SK-N-SH (cell line): ENCODE data around the gene RAI14. TPM values are rescaled to one million over a fixed set of nuclear protein-coding genes. Genes with fewer than 3 reads are reported as not detected.

ENCODE experiments used
- CTCF ChIA-PET: fragments of 300-600, 350-600 bp; formaldehyde crosslinking; extraction: SDS; loops from one replicate; lab custom pipeline; 2021; lab: Yijun Ruan, JAX
- POLR2A ChIA-PET: fragments of 350-600 bp; sonication (Branson Sonifier 250); formaldehyde crosslinking; extraction: SDS; loops from one replicate; lab custom pipeline; 2020; ENCODE audit warnings: antibody characterized with exemption, inconsistent platforms; lab: Yijun Ruan, JAX
- DNase-seq: peaks from one replicate; pipeline ENCODE4 v3.0.0; 2012
- H2AFZ ChIP-seq: fragments of 200-600 bp; sonication (generic); 2 replicates; pipeline ENCODE4 v1.8.1; 2016; ENCODE audit warnings: antibody characterized with exemption, mild to moderate bottlenecking, low read depth
- H3F3A ChIP-seq: fragments of 200-600 bp; sonication (generic); replicated peaks from 2 replicates; pipeline ENCODE3; 2016; ENCODE audit warnings: antibody characterized with exemption, mild to moderate bottlenecking; ENCODE audit not compliant: insufficient read depth
- H3K27ac ChIP-seq, 2 experiments: fragments of 200-500 bp in 1 of 2; fragments of 200-600 bp in 1 of 2; sonication (Bioruptor generic) in 1 of 2; sonication (generic), shearing (Covaris generic) in 1 of 2; 2 replicates each; pipeline versions ENCODE4 v1.5.1 to v1.6.1; 2014 to 2016; ENCODE audit warnings: low read depth in 2 of 2, inconsistent platforms in 1 of 2, low read length in 1 of 2, mild to moderate bottlenecking in 1 of 2, mixed read lengths in 1 of 2
- H3K27me3 ChIP-seq: fragments of 200-600 bp; sonication (generic), shearing (Covaris generic); 2 replicates; pipeline ENCODE4 v1.6.1; 2016; ENCODE audit warnings: mixed run types; ENCODE audit not compliant: insufficient read depth
- H3K36me3 ChIP-seq, 2 experiments: fragments of 200-500 bp in 1 of 2; fragments of 200-600 bp in 1 of 2; sonication (Bioruptor generic) in 1 of 2; sonication (generic) in 1 of 2; replicated peaks in 1 of 2; 2 replicates each; pipeline versions ENCODE3 to v1.5.1; 2014 to 2016; ENCODE audit warnings: low read length in 1 of 2, mild to moderate bottlenecking in 1 of 2; ENCODE audit not compliant: insufficient read depth in 2 of 2, control insufficient read depth in 1 of 2
- H3K4me1 ChIP-seq, 2 experiments: fragments of 200-500 bp in 1 of 2; fragments of 200-600 bp in 1 of 2; sonication (Bioruptor generic) in 1 of 2; sonication (generic), shearing (Covaris generic) in 1 of 2; 2 replicates each; pipeline versions ENCODE4 v1.5.1 to v1.6.1; 2014 to 2016; ENCODE audit warnings: low read depth in 1 of 2, low read length in 1 of 2, mixed run types in 1 of 2; ENCODE audit not compliant: insufficient read depth in 2 of 2, control insufficient read depth in 1 of 2
- H3K4me2 ChIP-seq: fragments of 200-600 bp; sonication (generic), shearing (Covaris generic); 2 replicates; pipeline ENCODE4 v1.6.1; 2017; ENCODE audit warnings: mixed run types
- H3K4me3 ChIP-seq, 2 experiments: fragments of 200-500 bp in 1 of 2; fragments of 200-600 bp in 1 of 2; sonication (Bioruptor generic) in 1 of 2; sonication (generic), shearing (Covaris generic) in 1 of 2; 2 replicates each; pipeline versions ENCODE4 v1.5.1 to v1.8.1; 2014 to 2016; ENCODE audit warnings: low read depth in 2 of 2, inconsistent platforms in 1 of 2, low read length in 1 of 2, mild to moderate bottlenecking in 1 of 2, mixed read lengths in 1 of 2, moderate library complexity in 1 of 2
- H3K79me2 ChIP-seq: fragments of 200-600 bp; sonication (generic); 2 replicates; pipeline ENCODE4 v1.8.1; 2017; ENCODE audit warnings: mild to moderate bottlenecking; ENCODE audit not compliant: insufficient read depth
- H3K9ac ChIP-seq: fragments of 200-600 bp; sonication (generic); 2 replicates; pipeline ENCODE4 v1.6.1; 2017; ENCODE audit warnings: mixed run types
- H3K9me2 ChIP-seq: fragments of 200-600 bp; sonication (generic); 2 replicates; pipeline ENCODE4 v1.6.1; 2017; ENCODE audit warnings: mixed run types
- H3K9me3 ChIP-seq: fragments of 200-600 bp; sonication (generic); 2 replicates; pipeline ENCODE4 v1.6.1; 2017; ENCODE audit warnings: mixed run types, mild to moderate bottlenecking, moderate library complexity
- H4K20me1 ChIP-seq: fragments of 200-600 bp; sonication (generic); 2 replicates; pipeline ENCODE4 v1.6.1; 2017; ENCODE audit warnings: mild to moderate bottlenecking, mixed run types; ENCODE audit not compliant: insufficient read depth
- ELF1 ChIP-seq: IDR thresholded peaks from 2 replicates; pipeline ENCODE4 v1.4.0; 2012
- EP300 ChIP-seq, 2 experiments: IDR thresholded peaks; 2 replicates each; pipeline versions ENCODE4 v1.4.0 to v1.6.1; 2012; ENCODE audit warnings: borderline replicate concordance in 1 of 2, low read depth in 1 of 2, low read length in 1 of 2
- EZH2phosphoT487 ChIP-seq: fragments of 200-600 bp; sonication (generic); IDR thresholded peaks from 2 replicates; pipeline ENCODE4 v1.6.1; 2017; ENCODE audit warnings: low read depth, mixed run types, mild to moderate bottlenecking, antibody characterized with exemption, moderate library complexity, borderline replicate concordance
- FOXM1 ChIP-seq: IDR thresholded peaks from 2 replicates; pipeline ENCODE4 v1.4.0; 2012; ENCODE audit warnings: low read depth, mild to moderate bottlenecking
- IRF3 ChIP-seq: fragments of 150-350 bp; IDR thresholded peaks from 2 replicates; pipeline ENCODE4 v1.6.1; 2016; ENCODE audit warnings: mild to moderate bottlenecking, low read depth, low read length
- MXI1 ChIP-seq: IDR thresholded peaks from 2 replicates; pipeline ENCODE4 v1.6.1; 2012; ENCODE audit warnings: mild to moderate bottlenecking, low read depth, low read length, improper control_type of control experiment
- NRF1 ChIP-seq: IDR thresholded peaks from 2 replicates; pipeline ENCODE4 v1.6.1; 2012; ENCODE audit warnings: low read depth, mild to moderate bottlenecking, low read length
- RAD21 ChIP-seq: IDR thresholded peaks from 2 replicates; pipeline ENCODE4 v1.6.1; 2012; ENCODE audit warnings: mild to moderate bottlenecking, low read length
- REST ChIP-seq: IDR thresholded peaks from 2 replicates; pipeline ENCODE4 v1.6.1; 2012; ENCODE audit warnings: mild to moderate bottlenecking, low read depth, low read length, moderate library complexity
- TCF12 ChIP-seq: IDR thresholded peaks from 2 replicates; pipeline ENCODE4 v1.4.0; 2012
- YY1 ChIP-seq: IDR thresholded peaks from 2 replicates; pipeline ENCODE4 v1.4.0; 2012; ENCODE audit warnings: low read depth, mild to moderate bottlenecking
- ZBTB33 ChIP-seq: IDR thresholded peaks from 2 replicates; pipeline ENCODE4 v1.4.0; 2012; ENCODE audit warnings: low read depth, borderline replicate concordance
- WGBS: methylation state at CpG from one replicate; pipeline ENCODE4 v1.1.6; 2017; ENCODE audit warnings: low lambda C conversion rate; 5-methylcytosine and 5-hydroxymethylcytosine counted together
- polyA plus RNA-seq, 3 experiments: library from polyadenylated mRNA; depleted of rRNA; stranded (reverse); fragments of >200 nt; gene quantifications; 2 replicates each; pipeline ENCODE4 v1.2.3, GENCODE V29; 2012
- TF ChIP-seq, protein P1 (sequence below): IDR thresholded peaks from 2 replicates; pipeline ENCODE4; 2012

The RAI14 gene
- polyA plus RNA-seq, 1 of the 3 experiments (the other 2 are of a cell fraction), result 53.2 TPM

GRCh38 chr5:34847552-34847951, 191.4 kb downstream of the RAI14 start:
- POLR2A ChIA-PET, result no interaction called here
- WGBS, result 65% methylated on average over 4 of the region's 4 CpGs
- TF ChIP-seq NRF1 (no peak), EZH2phosphoT487 (no peak), FOXM1 (no peak), RAD21 (no peak), REST (no peak), TCF12 (no peak), YY1 (no peak), ZBTB33 (no peak), EP300 (IDR thresholded peaks at IDR 0.05; ENCODE audit: borderline replicate concordance in 1 of 2, low read depth in 1 of 2, low read length in 1 of 2) (no peak), IRF3 (no peak), MXI1 (no peak), ELF1 (no peak)
- TF ChIP-seq, protein P1, sequence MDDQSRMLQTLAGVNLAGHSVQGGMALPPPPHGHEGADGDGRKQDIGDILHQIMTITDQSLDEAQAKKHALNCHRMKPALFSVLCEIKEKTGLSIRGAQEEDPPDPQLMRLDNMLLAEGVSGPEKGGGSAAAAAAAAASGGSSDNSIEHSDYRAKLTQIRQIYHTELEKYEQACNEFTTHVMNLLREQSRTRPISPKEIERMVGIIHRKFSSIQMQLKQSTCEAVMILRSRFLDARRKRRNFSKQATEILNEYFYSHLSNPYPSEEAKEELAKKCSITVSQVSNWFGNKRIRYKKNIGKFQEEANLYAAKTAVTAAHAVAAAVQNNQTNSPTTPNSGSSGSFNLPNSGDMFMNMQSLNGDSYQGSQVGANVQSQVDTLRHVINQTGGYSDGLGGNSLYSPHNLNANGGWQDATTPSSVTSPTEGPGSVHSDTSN, result no peak
- CTCF ChIA-PET, result no interaction called here
- no peak overlapping the region for H2AFZ ChIP-seq
- H3K36me3 ChIP-seq, result no peaks in the 10 kb centered on the region
- no peaks in the 10 kb centered on the region for H3K27me3 ChIP-seq
- H3K9me2 ChIP-seq, result no peaks in the 10 kb centered on the region
- H3K4me3 ChIP-seq, result no peak overlapping the region
- DNase-seq, result no peak
- no peaks in the 10 kb centered on the region for H4K20me1 ChIP-seq
- H3K9me3 ChIP-seq, result no peaks in the 10 kb centered on the region
- H3K4me2 ChIP-seq, result no peak overlapping the region
- H3K79me2 ChIP-seq, result no peaks in the 10 kb centered on the region
- H3K27ac ChIP-seq, result no peak overlapping the region
- H3K4me1 ChIP-seq, result peaks cover 0 to 4% of the 10 kb centered on the region in 2 experiments; a peak in 1 of 4 replicates
- no peak overlapping the region for H3K9ac ChIP-seq
- no peaks in the 10 kb centered on the region for H3F3A ChIP-seq
